Mesendoderm (in vitro differentiated cells): Measurements from ENCODE around the gene OR2H2.

Experiments used
- DNase-seq: peaks from one replicate; pipeline ENCODE4 v3.0.0; 2013
- H2AK5ac ChIP-seq: 2 replicates; pipeline ENCODE4 v1.6.1; 2013; ENCODE audit warnings: low read length, inconsistent platforms
- H2BK120ac ChIP-seq: 2 replicates; pipeline ENCODE4 v1.6.1; 2013; ENCODE audit warnings: low read depth, mild to moderate bottlenecking, low read length, moderate library complexity, mixed read lengths
- H2BK15ac ChIP-seq: replicated peaks from 2 replicates; pipeline ENCODE4 v1.6.1; 2013; ENCODE audit warnings: low read depth, mild to moderate bottlenecking, moderate library complexity
- H2BK5ac ChIP-seq: 2 replicates; pipeline ENCODE4 v1.6.1; 2013; ENCODE audit warnings: low read length, inconsistent platforms
- H3K18ac ChIP-seq: 2 replicates; pipeline ENCODE4 v1.6.1; 2013; ENCODE audit warnings: mild to moderate bottlenecking, low read length, mixed read lengths
- H3K23ac ChIP-seq: one replicate; pipeline ENCODE4 v1.6.1; 2013; ENCODE audit warnings: low read length
- H3K27ac ChIP-seq: 2 replicates; pipeline ENCODE4 v1.5.1; 2013; ENCODE audit warnings: low read depth, mild to moderate bottlenecking, inconsistent platforms, low read length, moderate library complexity
- H3K27me3 ChIP-seq: 2 replicates; pipeline ENCODE4 v1.6.1; 2013; ENCODE audit warnings: low read length, control low read depth, mild to moderate bottlenecking, inconsistent platforms; ENCODE audit not compliant: insufficient read depth, poor library complexity
- H3K36me3 ChIP-seq: 2 replicates; pipeline ENCODE4 v1.6.1; 2013; ENCODE audit warnings: low read length, inconsistent platforms; ENCODE audit not compliant: control insufficient read depth, insufficient read depth
- H3K4ac ChIP-seq: one replicate; pipeline ENCODE4 v1.6.1; 2013; ENCODE audit warnings: low read depth, mild to moderate bottlenecking, low read length, moderate library complexity
- H3K4me1 ChIP-seq: 2 replicates; pipeline ENCODE4 v1.6.1; 2013; ENCODE audit warnings: low read depth, low read length, inconsistent platforms; ENCODE audit not compliant: control insufficient read depth
- H3K4me2 ChIP-seq: 2 replicates; pipeline ENCODE4 v1.6.1; 2013; ENCODE audit warnings: low read length
- H3K4me3 ChIP-seq: 2 replicates; pipeline ENCODE4 v1.5.1; 2013; ENCODE audit warnings: mild to moderate bottlenecking, low read length
- H3K56ac ChIP-seq: one replicate; pipeline ENCODE4 v1.6.1; 2013; ENCODE audit warnings: low read length
- H3K79me1 ChIP-seq: 2 replicates; pipeline ENCODE4 v1.6.1; 2013; ENCODE audit warnings: low read length, inconsistent platforms
- H3K79me2 ChIP-seq: 2 replicates; pipeline ENCODE4 v1.6.1; 2013; ENCODE audit warnings: mild to moderate bottlenecking, low read length; ENCODE audit not compliant: control insufficient read depth, insufficient read depth
- H3K9ac ChIP-seq: 2 replicates; pipeline ENCODE4 v1.6.1; 2013; ENCODE audit warnings: low read length, inconsistent platforms
- H4K5ac ChIP-seq: one replicate; pipeline ENCODE4 v1.6.1; 2013; ENCODE audit warnings: low read length
- H4K8ac ChIP-seq: one replicate; pipeline ENCODE4 v1.6.1; 2013; ENCODE audit warnings: low read depth, mild to moderate bottlenecking, control low read depth, low read length, moderate library complexity
- WGBS: extraction: QIAGEN DNeasy Blood & Tissue Kit; methylation state at CpG from one replicate; pipeline ENCODE4 v1.1.7; 2013; ENCODE audit warnings: low lambda C conversion rate, missing lambda C conversion rate; ENCODE audit not compliant: insufficient coverage; ENCODE audit errors: extremely low coverage; 5-methylcytosine and 5-hydroxymethylcytosine counted together

OR2H2 gene

DNA sequence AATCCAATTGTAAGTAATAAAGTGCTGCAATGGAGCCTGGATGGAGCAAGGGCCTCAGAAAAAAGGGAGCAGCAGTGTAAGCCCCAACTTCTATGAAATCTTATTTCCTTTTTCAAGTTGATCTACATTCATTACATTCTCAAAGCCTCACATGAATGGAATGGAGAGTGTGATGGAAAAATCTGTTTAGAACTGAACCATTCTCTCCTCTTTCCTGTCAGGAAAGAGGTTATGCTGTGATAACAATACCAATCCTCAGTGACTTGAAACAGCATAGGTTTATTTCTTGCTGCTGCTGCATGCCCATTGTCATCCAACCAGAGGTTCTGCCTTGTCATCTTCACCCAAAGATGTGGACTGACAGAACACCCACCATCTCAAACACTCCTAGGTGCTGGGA is 8.9 kb upstream of the OR2H2 start:
- Histone ChIP-seq H3K18ac (no peak overlapping the region), H3K36me3 (no peaks in the 10 kb centered on the region), H3K79me1 (no peaks in the 10 kb centered on the region), H3K79me2 (no peaks in the 10 kb centered on the region), H2BK15ac (no peak overlapping the region), H3K4me1 (no peaks in the 10 kb centered on the region), H4K8ac (no peak overlapping the region), H2BK120ac (no peak overlapping the region), H3K4me3 (no peak overlapping the region), H3K27ac (no peak overlapping the region), H3K4me2 (no peak overlapping the region), H3K27me3 (no peaks in the 10 kb centered on the region), H2BK5ac (no peak overlapping the region), H3K56ac (no peak overlapping the region), H3K23ac (peak overlapping the region; percentile 57), H3K4ac (no peak overlapping the region), H2AK5ac (no peak overlapping the region), H4K5ac (no peak overlapping the region), H3K9ac (no peak overlapping the region)
- DNase-seq = no peak

DNA sequence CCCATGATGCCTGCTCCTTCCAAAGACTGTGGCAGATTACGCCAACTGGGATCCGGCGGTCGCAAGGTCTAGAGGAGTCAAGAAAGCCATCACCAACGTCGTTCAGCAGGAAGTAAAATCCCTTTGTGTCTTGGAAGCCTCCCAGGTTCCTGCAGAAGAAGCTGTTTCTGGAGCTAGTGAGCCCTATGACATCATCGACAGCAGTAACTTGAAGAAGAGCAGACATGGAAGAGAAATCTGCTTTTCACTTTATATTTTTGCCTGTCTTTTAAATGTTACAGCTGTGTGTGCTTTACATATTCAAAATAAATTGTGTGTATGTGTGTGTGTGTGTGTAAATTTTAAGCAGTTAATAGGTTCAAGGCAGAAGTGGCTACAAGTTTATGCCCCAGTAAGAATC is 7.4 kb upstream of the OR2H2 start:
- Histone ChIP-seq H3K4me2 (no peak overlapping the region), H3K4me3 (no peak overlapping the region), H2BK120ac (no peak overlapping the region), H3K79me1 (no peaks in the 10 kb centered on the region), H3K79me2 (no peaks in the 10 kb centered on the region), H4K5ac (no peak overlapping the region), H3K4ac (no peak overlapping the region), H3K18ac (no peak overlapping the region), H3K23ac (no peak overlapping the region), H2BK5ac (no peak overlapping the region), H3K27me3 (no peaks in the 10 kb centered on the region), H3K4me1 (no peaks in the 10 kb centered on the region), H2AK5ac (no peak overlapping the region), H3K56ac (no peak overlapping the region), H3K9ac (no peak overlapping the region), H3K27ac (no peak overlapping the region), H2BK15ac (no peak overlapping the region), H4K8ac (no peak overlapping the region), H3K36me3 (no peaks in the 10 kb centered on the region)
- no CpG with 5 or more reads among the region's 7 CpGs for WGBS
- DNase-seq = no peak

DNA sequence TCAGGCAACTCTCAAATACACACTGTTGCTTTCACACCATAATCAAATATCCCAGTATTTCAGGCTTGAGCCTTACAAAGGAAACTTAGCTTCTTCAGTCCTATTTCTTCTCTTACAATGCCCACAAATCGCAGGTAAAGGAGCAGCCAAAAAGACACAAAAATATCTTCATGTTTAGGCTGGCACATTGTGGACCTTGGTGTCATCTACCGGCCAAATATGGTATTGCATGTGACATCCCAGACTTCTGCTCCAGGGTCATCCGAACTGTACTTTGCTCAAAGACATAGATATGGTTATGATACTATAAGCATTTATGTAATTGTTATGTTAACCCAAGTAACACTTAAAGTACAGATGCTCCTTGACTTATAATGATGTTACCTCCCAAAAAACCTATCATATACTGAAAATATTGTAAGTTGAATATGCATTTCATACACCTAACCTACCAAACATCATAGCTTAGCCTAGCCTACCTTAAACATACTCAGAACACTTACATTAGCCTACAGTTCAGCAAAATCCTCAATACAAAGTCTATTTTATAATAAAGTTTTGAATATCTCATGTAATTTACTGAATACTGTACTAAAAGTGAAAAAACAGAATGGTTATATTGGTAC is 4.6 kb downstream of the OR2H2 start:
- Histone ChIP-seq H2BK5ac (no peak overlapping the region), H3K4me1 (no peaks in the 10 kb centered on the region), H2AK5ac (no peak overlapping the region), H4K8ac (no peak overlapping the region), H3K79me1 (no peaks in the 10 kb centered on the region), H3K4me2 (no peak overlapping the region), H2BK120ac (no peak overlapping the region), H3K18ac (no peak overlapping the region), H3K27me3 (no peaks in the 10 kb centered on the region), H4K5ac (no peak overlapping the region), H3K56ac (no peak overlapping the region), H3K79me2 (no peaks in the 10 kb centered on the region), H2BK15ac (no peak overlapping the region), H3K4me3 (no peak overlapping the region), H3K27ac (no peak overlapping the region), H3K4ac (no peak overlapping the region), H3K9ac (no peak overlapping the region), H3K23ac (no peak overlapping the region), H3K36me3 (no peaks in the 10 kb centered on the region)
- WGBS = no CpG with 5 or more reads among the region's 3 CpGs
- DNase-seq = peak; percentile 55

- no peak overlapping the region for H2BK15ac ChIP-seq
- no peak overlapping the region for H3K18ac ChIP-seq
These were observed 5.4 kb downstream of the OR2H2 start for GRCh38 chr6:29590218-29590808.

DNA sequence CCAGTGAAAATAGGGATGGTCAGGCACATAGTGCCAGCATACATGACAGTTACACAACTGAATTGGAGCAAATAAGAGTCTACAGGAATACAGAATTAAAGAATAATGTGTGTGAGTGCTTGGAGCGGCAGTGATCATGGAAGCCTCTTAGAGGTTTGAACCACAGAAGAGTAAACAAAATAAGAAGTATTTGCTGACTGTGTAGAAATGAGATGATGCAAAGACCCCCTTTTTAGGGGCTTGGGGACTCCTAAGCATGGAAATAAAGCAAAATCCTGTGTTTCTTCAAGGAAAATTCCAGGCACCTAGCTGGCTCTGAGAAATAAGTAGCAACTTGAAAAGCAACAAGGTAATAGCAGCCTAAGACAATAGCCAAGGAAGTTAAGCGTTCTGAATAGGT is 6.8 kb downstream of the OR2H2 start:
- Histone ChIP-seq H3K9ac (no peak overlapping the region), H3K23ac (no peak overlapping the region), H3K27ac (no peak overlapping the region), H2BK120ac (no peak overlapping the region), H3K79me1 (no peaks in the 10 kb centered on the region), H3K4me2 (no peak overlapping the region), H3K27me3 (no peaks in the 10 kb centered on the region), H3K79me2 (no peaks in the 10 kb centered on the region), H3K56ac (no peak overlapping the region), H3K4me3 (no peak overlapping the region), H3K4me1 (no peaks in the 10 kb centered on the region), H4K5ac (no peak overlapping the region), H2AK5ac (no peak overlapping the region), H2BK5ac (no peak overlapping the region), H4K8ac (no peak overlapping the region), H2BK15ac (no peak overlapping the region), H3K36me3 (no peaks in the 10 kb centered on the region), H3K4ac (no peak overlapping the region), H3K18ac (no peak overlapping the region)
- no peak for DNase-seq
- WGBS = no CpG with 5 or more reads among the region's 2 CpGs

More at GRCh38 chr6:29590218-29590808, 5.4 kb downstream of the OR2H2 start:
- Histone ChIP-seq H2BK120ac (no peak overlapping the region), H3K56ac (no peak overlapping the region), H3K79me1 (no peaks in the 10 kb centered on the region), H4K8ac (no peak overlapping the region), H2AK5ac (no peak overlapping the region), H3K4me3 (no peak overlapping the region), H3K4ac (no peak overlapping the region), H3K27ac (no peak overlapping the region), H3K4me1 (no peaks in the 10 kb centered on the region), H3K4me2 (no peak overlapping the region), H3K9ac (no peak overlapping the region), H3K23ac (no peak overlapping the region), H3K79me2 (no peaks in the 10 kb centered on the region), H4K5ac (no peak overlapping the region), H3K27me3 (no peaks in the 10 kb centered on the region), H3K36me3 (no peaks in the 10 kb centered on the region), H2BK5ac (no peak overlapping the region)
- DNase-seq = no peak
- no CpG with 5 or more reads among the region's 4 CpGs for WGBS
